Measurements from ENCODE around the gene HIC1.

GRCh38 chr17:2040219-2040827, 14.6 kb upstream of the HIC1 start:
- TF ChIP-seq CTCF (IDR thresholded peaks at IDR 0.05) (no peak), POLR2A (IDR thresholded peaks at IDR 0.05) (no peak)

All from Peyer's patch (tissue), 4 donors.